GM19238 (cell line): Measurements from ENCODE around the gene CDK19.

ENCODE experiments used
- DNase-seq: peaks from one replicate; pipeline ENCODE4 v3.0.0; 2011; ENCODE audit warnings: low spot score; ENCODE audit not compliant: insufficient read length

CDK19 gene

GRCh38 chr6:110703010-110703905 lies 112.0 kb downstream of the CDK19 start:
- DNase-seq: no peak

- no peak for DNase-seq
These were observed 115.5 kb downstream of the CDK19 start for GRCh38 chr6:110699780-110700179.

GRCh38 chr6:110693994-110694393 lies 121.3 kb downstream of the CDK19 start:
- no peak for DNase-seq

GRCh38 chr6:110693296-110693695 lies 122.0 kb downstream of the CDK19 start:
- DNase-seq: no peak

- no peak for DNase-seq
These were observed 124.4 kb downstream of the CDK19 start for GRCh38 chr6:110690916-110691315.

- DNase-seq: no peak
These were observed 125.1 kb downstream of the CDK19 start for GRCh38 chr6:110690106-110690654.

- DNase-seq: no peak
These were observed 125.9 kb downstream of the CDK19 start for GRCh38 chr6:110689275-110689935.

GRCh38 chr6:110688661-110689268 lies 126.5 kb downstream of the CDK19 start:
- no peak for DNase-seq

GRCh38 chr6:110687326-110687725 lies 127.9 kb downstream of the CDK19 start:
- DNase-seq: no peak

- no peak for DNase-seq
These were observed 132.0 kb downstream of the CDK19 start for GRCh38 chr6:110683241-110683640.

GRCh38 chr6:110682460-110682853 lies 132.8 kb downstream of the CDK19 start:
- DNase-seq: peak; percentile 14

- DNase-seq: no peak
These were observed 133.5 kb downstream of the CDK19 start for GRCh38 chr6:110681543-110682459.

GRCh38 chr6:110676396-110676795 lies 138.9 kb downstream of the CDK19 start:
- DNase-seq: no peak

- no peak for DNase-seq
These were observed 141.2 kb downstream of the CDK19 start for GRCh38 chr6:110674096-110674495.

- DNase-seq: no peak
These were observed 143.1 kb downstream of the CDK19 start for GRCh38 chr6:110672122-110672521.

- DNase-seq: no peak
These were observed 143.8 kb downstream of the CDK19 start for GRCh38 chr6:110671447-110671846.

GRCh38 chr6:110665600-110665999 lies 149.7 kb downstream of the CDK19 start:
- no peak for DNase-seq

- no peak for DNase-seq
These were observed 150.3 kb downstream of the CDK19 start for GRCh38 chr6:110664933-110665332.

GRCh38 chr6:110662490-110663211 lies 152.6 kb downstream of the CDK19 start:
- DNase-seq: no peak

- no peak for DNase-seq
These were observed 153.9 kb downstream of the CDK19 start for GRCh38 chr6:110661414-110661813.
